ENCODE data around the gene FOXL3.

DNA sequence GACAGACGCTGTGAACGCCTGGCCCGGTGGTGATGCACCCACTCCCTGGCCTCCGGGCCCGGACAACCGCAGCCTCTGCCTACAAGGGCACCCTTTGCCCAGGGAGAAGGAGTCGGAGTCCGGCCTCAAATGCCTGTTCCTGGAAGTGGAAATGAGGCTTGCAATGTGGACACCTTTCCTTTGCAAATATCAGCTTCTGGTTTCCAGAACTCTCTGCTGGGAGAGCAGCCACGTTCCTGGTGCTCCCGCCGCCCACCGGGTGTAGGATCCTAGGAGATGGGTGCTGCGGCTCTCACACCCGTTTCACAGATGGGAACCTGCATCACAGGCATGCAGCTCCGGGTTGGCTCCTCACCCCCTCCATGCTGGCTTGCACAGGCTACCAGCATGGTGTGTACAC lies 2.9 kb downstream of the FOXL3 start:
- TF ChIP-seq, protein P1, sequence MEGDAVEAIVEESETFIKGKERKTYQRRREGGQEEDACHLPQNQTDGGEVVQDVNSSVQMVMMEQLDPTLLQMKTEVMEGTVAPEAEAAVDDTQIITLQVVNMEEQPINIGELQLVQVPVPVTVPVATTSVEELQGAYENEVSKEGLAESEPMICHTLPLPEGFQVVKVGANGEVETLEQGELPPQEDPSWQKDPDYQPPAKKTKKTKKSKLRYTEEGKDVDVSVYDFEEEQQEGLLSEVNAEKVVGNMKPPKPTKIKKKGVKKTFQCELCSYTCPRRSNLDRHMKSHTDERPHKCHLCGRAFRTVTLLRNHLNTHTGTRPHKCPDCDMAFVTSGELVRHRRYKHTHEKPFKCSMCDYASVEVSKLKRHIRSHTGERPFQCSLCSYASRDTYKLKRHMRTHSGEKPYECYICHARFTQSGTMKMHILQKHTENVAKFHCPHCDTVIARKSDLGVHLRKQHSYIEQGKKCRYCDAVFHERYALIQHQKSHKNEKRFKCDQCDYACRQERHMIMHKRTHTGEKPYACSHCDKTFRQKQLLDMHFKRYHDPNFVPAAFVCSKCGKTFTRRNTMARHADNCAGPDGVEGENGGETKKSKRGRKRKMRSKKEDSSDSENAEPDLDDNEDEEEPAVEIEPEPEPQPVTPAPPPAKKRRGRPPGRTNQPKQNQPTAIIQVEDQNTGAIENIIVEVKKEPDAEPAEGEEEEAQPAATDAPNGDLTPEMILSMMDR (IDR thresholded peaks at IDR 0.05; ENCODE audit: poor library complexity), result no peak
- TF ChIP-seq EZH2 (IDR thresholded peaks at IDR 0.05; ENCODE audit: borderline replicate concordance) (no peak), EZH2phosphoT487 (IDR thresholded peaks at IDR 0.05; ENCODE audit: low read depth, severe bottlenecking, unreplicated experiment) (no peak)

Data from hepatocyte (in vitro differentiated cells).